ENCODE measurements around the gene COPZ2. TPM values are rescaled to one million over a fixed set of nuclear protein-coding genes. Genes with fewer than 3 reads are reported as not detected.
"Not testable (repeated sequence)": the region's sequence is repeated elsewhere in the genome, so short reads cannot be mapped to it uniquely, and the experiment has no call there.

The COPZ2 gene
- total and polyA plus RNA-seq, 10 donors: 6.0 to 15.0 (median 8.8) TPM

DNA sequence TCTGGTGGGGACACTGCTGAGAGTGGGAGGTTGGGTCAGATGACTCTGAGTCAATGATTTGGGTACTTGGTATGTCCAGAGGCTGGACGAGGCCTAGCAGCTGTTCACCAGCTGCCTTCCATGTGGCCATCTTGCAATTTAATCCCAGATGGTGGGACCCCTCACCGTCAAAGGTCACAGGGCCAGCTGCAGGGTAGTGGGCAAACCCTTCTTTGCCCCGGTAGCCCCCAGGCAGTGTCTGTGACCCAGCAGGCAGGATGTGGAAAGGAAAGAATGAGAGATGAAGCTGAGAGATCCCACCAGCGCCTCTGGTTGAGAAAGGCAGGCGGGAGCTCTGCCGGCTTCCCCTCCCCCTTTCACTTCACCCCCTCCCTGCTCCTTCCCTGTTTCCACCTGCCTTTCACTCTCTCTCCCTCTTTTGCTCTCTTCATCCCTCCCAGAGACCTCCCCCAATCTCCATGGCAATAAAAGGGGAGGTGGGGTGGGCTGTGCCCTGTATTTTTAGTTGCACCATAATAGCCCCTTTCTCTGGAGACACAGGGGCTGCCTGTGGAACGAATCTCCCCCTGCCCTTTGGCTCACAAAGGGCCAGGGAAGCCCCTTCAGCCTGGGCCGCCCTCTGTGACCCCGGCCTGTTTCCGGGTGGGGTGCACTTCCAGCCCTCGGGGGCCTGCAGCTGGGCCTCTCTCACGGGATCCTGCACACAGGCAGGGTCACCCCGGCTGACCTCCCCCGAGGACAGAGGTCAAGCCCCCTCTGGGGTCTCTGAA is 46.5 kb downstream of the COPZ2 start:
- Histone ChIP-seq H3K4me3 (no peak overlapping the region), H3K36me3 (no peaks in the 10 kb centered on the region), H3K27me3 (replicated peaks in 1 of 7) (peaks cover 0 to 5% (median 0%) of the 10 kb centered on the region in 7 donors), H3K9me3 (no peaks in the 10 kb centered on the region), H3K27ac (no peak overlapping the region), H3K4me1 (peaks cover 0 to 18% (median 9%) of the 10 kb centered on the region in 6 donors)
- 63 to 79% (median 73%) methylated on average over 14 of the region's 14 CpGs for WGBS, 5 donors
- intact Hi-C loops (cut with DNase I; ENCODE audit: low total_unique reads): no loop called here
- DNase-seq: peak; percentile 13
- TF ChIP-seq POLR2AphosphoS5 (IDR thresholded peaks at IDR 0.05): no peak
- TF ChIP-seq, protein P1, sequence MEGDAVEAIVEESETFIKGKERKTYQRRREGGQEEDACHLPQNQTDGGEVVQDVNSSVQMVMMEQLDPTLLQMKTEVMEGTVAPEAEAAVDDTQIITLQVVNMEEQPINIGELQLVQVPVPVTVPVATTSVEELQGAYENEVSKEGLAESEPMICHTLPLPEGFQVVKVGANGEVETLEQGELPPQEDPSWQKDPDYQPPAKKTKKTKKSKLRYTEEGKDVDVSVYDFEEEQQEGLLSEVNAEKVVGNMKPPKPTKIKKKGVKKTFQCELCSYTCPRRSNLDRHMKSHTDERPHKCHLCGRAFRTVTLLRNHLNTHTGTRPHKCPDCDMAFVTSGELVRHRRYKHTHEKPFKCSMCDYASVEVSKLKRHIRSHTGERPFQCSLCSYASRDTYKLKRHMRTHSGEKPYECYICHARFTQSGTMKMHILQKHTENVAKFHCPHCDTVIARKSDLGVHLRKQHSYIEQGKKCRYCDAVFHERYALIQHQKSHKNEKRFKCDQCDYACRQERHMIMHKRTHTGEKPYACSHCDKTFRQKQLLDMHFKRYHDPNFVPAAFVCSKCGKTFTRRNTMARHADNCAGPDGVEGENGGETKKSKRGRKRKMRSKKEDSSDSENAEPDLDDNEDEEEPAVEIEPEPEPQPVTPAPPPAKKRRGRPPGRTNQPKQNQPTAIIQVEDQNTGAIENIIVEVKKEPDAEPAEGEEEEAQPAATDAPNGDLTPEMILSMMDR (IDR thresholded peaks at IDR 0.05 in 8 of 11, conservative IDR thresholded peaks at IDR 0.05 in 3 of 11): no peak
- no peak for TF ChIP-seq POLR2A (IDR thresholded peaks at IDR 0.05)

DNA sequence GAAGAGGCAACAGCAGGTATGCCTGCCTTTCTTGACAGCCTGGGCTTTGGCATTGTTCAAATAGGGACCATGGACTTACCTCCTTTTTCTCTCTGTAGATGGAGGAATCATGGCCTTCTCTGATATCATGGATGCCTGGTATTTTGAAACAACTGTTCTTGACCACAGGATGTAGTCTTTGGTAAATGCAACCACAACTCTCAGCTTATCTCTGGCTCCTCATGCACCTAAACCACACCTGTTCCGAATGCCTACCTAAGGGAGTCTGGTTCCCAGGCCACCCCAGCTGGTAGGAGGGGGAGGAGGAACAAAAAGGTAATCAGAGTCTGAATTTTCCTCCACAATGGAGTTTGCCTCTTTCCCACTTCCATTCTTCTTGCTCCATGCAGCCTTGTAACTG is 47.9 kb downstream of the COPZ2 start:
- H3K4me3 ChIP-seq: no peak overlapping the region
- H3K36me3 ChIP-seq: peaks cover 0 to 13% (median 0%) of the 10 kb centered on the region in 6 donors
- peaks cover 0 to 18% (median 9%) of the 10 kb centered on the region in 6 donors for H3K4me1 ChIP-seq
- TF ChIP-seq, protein P1 (IDR thresholded peaks at IDR 0.05 in 8 of 11, conservative IDR thresholded peaks at IDR 0.05 in 3 of 11): no peak
- TF ChIP-seq POLR2A (IDR thresholded peaks at IDR 0.05): no peak
- no peak for TF ChIP-seq POLR2AphosphoS5 (IDR thresholded peaks at IDR 0.05)
- H3K27ac ChIP-seq: no peak overlapping the region
- H3K9me3 ChIP-seq: no peaks in the 10 kb centered on the region
- H3K27me3 ChIP-seq (replicated peaks in 1 of 7): no peaks in the 10 kb centered on the region
- intact Hi-C loops (cut with DNase I; ENCODE audit: low total_unique reads): no loop called here
- DNase-seq: no peak
- WGBS, 5 donors: 32 to 77% (median 55%) methylated on average over 1 of the region's 1 CpG

DNA sequence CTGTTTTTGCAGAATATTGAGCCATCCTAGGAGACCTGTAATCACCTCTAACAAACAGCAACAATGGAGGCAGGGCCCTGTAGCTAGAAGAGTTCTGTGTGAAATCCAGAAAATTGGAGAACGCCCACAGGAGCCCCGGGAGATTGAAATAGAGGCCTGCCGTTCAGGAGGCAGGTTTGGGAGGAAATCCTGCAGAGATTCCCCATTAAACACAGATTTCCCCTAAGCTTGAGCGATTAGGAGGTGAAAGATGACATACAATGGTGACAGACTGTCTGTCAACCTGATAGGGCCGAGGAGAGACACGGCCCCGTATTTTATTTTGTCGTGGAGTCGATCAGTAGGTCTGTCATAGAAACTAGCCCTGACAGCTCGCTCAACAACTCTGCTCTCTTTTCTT is 48.4 kb downstream of the COPZ2 start:
- Histone ChIP-seq H3K4me1 (peaks cover 0 to 18% (median 9%) of the 10 kb centered on the region in 6 donors), H3K36me3 (peaks cover 0 to 19% (median 0%) of the 10 kb centered on the region in 6 donors), H3K4me3 (no peak overlapping the region), H3K9me3 (no peaks in the 10 kb centered on the region), H3K27ac (no peak overlapping the region), H3K27me3 (replicated peaks in 1 of 7) (no peaks in the 10 kb centered on the region)
- WGBS, 5 donors: 78 to 84% (median 81%) methylated on average over 10 of the region's 10 CpGs
- peak; percentile 12 for DNase-seq
- TF ChIP-seq POLR2A (IDR thresholded peaks at IDR 0.05) (no peak), POLR2AphosphoS5 (IDR thresholded peaks at IDR 0.05) (no peak)
- intact Hi-C loops (cut with DNase I; ENCODE audit: low total_unique reads): no loop called here

DNA sequence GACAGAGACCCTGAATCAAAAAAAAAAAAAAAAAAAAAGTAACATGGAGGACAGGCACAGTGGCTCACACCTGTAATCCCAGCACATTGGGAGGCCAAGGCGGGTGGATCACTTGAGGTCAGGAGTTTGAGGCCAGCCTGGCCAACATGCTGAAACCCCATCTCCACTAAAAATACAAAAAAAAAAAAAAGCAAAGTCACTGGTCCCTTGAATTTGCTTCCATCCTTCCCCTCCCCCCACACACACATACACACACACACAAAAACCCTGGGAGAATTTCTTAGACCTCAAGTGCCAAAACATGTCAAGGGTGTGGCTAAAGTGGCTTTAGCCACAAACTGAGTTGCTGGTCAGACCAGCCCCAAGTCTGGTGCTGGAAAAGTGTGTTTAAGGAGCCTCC is 49.2 kb downstream of the COPZ2 start:
- H3K27ac ChIP-seq, DNase-seq: not testable (repeated sequence)
- 79 to 100% (median 90%) methylated on average over 1 of the region's 1 CpG for WGBS, 5 donors

DNA sequence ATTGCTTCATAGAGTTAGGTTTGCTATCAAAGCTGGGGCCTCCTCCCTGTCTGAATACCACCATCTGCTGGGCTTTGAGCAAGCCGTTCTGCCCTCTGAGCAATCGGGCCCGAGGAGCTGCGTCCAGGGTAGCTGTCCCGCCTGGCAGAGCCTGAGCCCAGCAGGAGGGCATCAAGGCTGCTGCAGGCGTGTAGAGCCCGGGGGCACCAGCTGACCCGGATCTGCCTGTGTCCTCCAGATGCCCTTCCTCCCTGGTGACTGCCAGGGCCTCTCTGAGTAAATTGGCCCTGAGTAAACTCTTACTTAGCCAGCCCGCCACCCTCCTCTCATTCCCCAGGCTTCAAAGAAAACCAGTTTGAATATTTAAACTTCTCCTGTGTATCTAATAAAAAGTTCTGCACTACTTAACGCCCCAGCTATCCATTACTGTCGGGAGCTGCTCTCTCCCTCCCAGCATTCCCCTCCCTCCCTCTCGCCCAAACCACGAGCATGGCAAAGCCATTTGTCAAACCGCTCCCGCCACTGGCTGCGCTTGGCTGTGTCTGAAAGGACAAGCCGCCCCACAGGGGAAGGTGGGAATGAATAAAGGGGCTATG is 50.3 kb downstream of the COPZ2 start:
- Histone ChIP-seq H3K4me1 (peaks cover 0 to 36% (median 21%) of the 10 kb centered on the region in 6 donors), H3K4me3 (no peak overlapping the region), H3K27me3 (replicated peaks in 1 of 7) (no peaks in the 10 kb centered on the region), H3K36me3 (peaks cover 0 to 37% (median 13%) of the 10 kb centered on the region in 6 donors), H3K9me3 (no peaks in the 10 kb centered on the region), H3K27ac (no peak overlapping the region)
- DNase-seq: peak; percentile 82
- 54 to 67% (median 58%) methylated on average over 17 of the region's 17 CpGs for WGBS, 5 donors
- TF ChIP-seq POLR2AphosphoS5 (IDR thresholded peaks at IDR 0.05) (peak; percentile 33 to 74 (median 59)), POLR2A (IDR thresholded peaks at IDR 0.05) (no peak)
- TF ChIP-seq, protein P1 (IDR thresholded peaks at IDR 0.05 in 8 of 11, conservative IDR thresholded peaks at IDR 0.05 in 3 of 11): no peak
- intact Hi-C loops (cut with DNase I; ENCODE audit: low total_unique reads): no loop called here

More for the DNA sequence above, 49.2 kb downstream of the COPZ2 start:
- intact Hi-C loops (cut with DNase I; ENCODE audit: low total_unique reads); H3K4me3 ChIP-seq; H3K9me3 ChIP-seq; H3K27me3 ChIP-seq (replicated peaks in 1 of 7): not testable (repeated sequence)
- peaks cover 0 to 25% (median 12%) of the 10 kb centered on the region in 6 donors for H3K4me1 ChIP-seq
- peaks cover 0 to 26% (median 3%) of the 10 kb centered on the region in 6 donors for H3K36me3 ChIP-seq

Data from spleen (tissue), 11 donors.